Astrocyte (in vitro differentiated cells and primary cell): Measurements from ENCODE around the gene EXOC3. TPM values are rescaled to one million over a fixed set of nuclear protein-coding genes. Genes with fewer than 3 reads are reported as not detected.
"Not testable (repeated sequence)": the region's sequence is repeated elsewhere in the genome, so short reads cannot be mapped to it uniquely, and the experiment has no call there.

ENCODE experiments used
- DNase-seq: peaks from one replicate; pipeline ENCODE4 v3.0.0-alpha.2; 2010; ENCODE audit warnings: low read depth
- FAIRE-seq: peaks from 2 replicates; lab custom pipeline; 2011; peaks lifted over from hg19 to GRCh38; lab: Jason Lieb, UNC
- H2AFZ ChIP-seq: 2 replicates; pipeline ENCODE4 v1.6.0; 2012; ENCODE audit warnings: low read depth, low read length, inconsistent platforms
- H3K27ac ChIP-seq: 2 replicates; pipeline ENCODE4 v1.5.1; 2011; ENCODE audit warnings: low read depth, low read length, inconsistent platforms
- H3K27me3 ChIP-seq: 2 replicates; pipeline ENCODE4 v1.6.0; 2011; ENCODE audit warnings: low read length, inconsistent platforms; ENCODE audit not compliant: insufficient read depth
- H3K36me3 ChIP-seq: 2 replicates; pipeline ENCODE4 v1.5.1; 2011; ENCODE audit warnings: low read length, inconsistent platforms; ENCODE audit not compliant: insufficient read depth
- H3K4me1 ChIP-seq: 2 replicates; pipeline ENCODE4 v1.5.1; 2011; ENCODE audit warnings: low read length, inconsistent platforms; ENCODE audit not compliant: insufficient read depth
- H3K4me2 ChIP-seq: 2 replicates; pipeline ENCODE4 v1.6.0; 2012; ENCODE audit warnings: low read length, inconsistent platforms
- H3K4me3 ChIP-seq: 2 replicates; pipeline ENCODE4 v1.5.1; 2011; ENCODE audit warnings: low read depth, mild to moderate bottlenecking, low read length, inconsistent platforms; ENCODE audit not compliant: insufficient read depth
- H3K79me2 ChIP-seq: 2 replicates; pipeline ENCODE4 v1.6.0; 2012; ENCODE audit warnings: mild to moderate bottlenecking, low read length, inconsistent platforms; ENCODE audit not compliant: insufficient read depth
- H3K9ac ChIP-seq: 2 replicates; pipeline ENCODE4 v1.6.0; 2012; ENCODE audit warnings: mild to moderate bottlenecking, low read length, inconsistent platforms
- H3K9me3 ChIP-seq: 2 replicates; pipeline ENCODE4 v1.5.1; 2012; ENCODE audit warnings: low read depth, mild to moderate bottlenecking, low read length, inconsistent platforms; ENCODE audit not compliant: insufficient read depth
- H4K20me1 ChIP-seq: 2 replicates; pipeline ENCODE4 v1.6.0; 2012; ENCODE audit warnings: low read length, inconsistent platforms; ENCODE audit not compliant: insufficient read depth
- H3K27ac Mint-ChIP-seq: one replicate; pipeline ENCODE4 v1.8.0; 2021; ENCODE audit warnings: mild to moderate bottlenecking, mixed read lengths; ENCODE audit not compliant: unreplicated experiment
- H3K27me3 Mint-ChIP-seq: one replicate; pipeline ENCODE4 v1.8.0; 2021; ENCODE audit warnings: low read depth, mixed read lengths; ENCODE audit not compliant: unreplicated experiment
- H3K36me3 Mint-ChIP-seq: one replicate; pipeline ENCODE4 v1.8.0; 2021; ENCODE audit warnings: low read depth, mixed read lengths; ENCODE audit not compliant: unreplicated experiment
- H3K4me1 Mint-ChIP-seq: one replicate; pipeline ENCODE4 v1.8.0; 2021; ENCODE audit warnings: low read depth, mixed read lengths; ENCODE audit not compliant: unreplicated experiment
- H3K4me3 Mint-ChIP-seq: one replicate; pipeline ENCODE4 v1.8.0; 2021; ENCODE audit warnings: mild to moderate bottlenecking, moderate library complexity, mixed read lengths; ENCODE audit not compliant: unreplicated experiment
- H3K9me3 Mint-ChIP-seq: one replicate; pipeline ENCODE4 v1.8.0; 2021; ENCODE audit warnings: mild to moderate bottlenecking, mixed read lengths; ENCODE audit not compliant: unreplicated experiment
- CTCF ChIP-seq: IDR thresholded peaks from 2 replicates; pipeline ENCODE4 v1.5.1; 2011; ENCODE audit warnings: low read depth, mild to moderate bottlenecking, inconsistent platforms, low read length, moderate library complexity; ENCODE audit not compliant: insufficient read depth
- EZH2 ChIP-seq: IDR thresholded peaks from 2 replicates; pipeline ENCODE4 v1.6.1; 2012; ENCODE audit warnings: mild to moderate bottlenecking, low read length, inconsistent platforms; ENCODE audit not compliant: insufficient read depth
- total RNA-seq: library from RNA; stranded (reverse); gene quantifications from 2 replicates; pipeline ENCODE4 v1.2.1, GENCODE V29; 2021

EXOC3 gene
- total RNA-seq, 1 donor from 2014 or later: 37.9 TPM

GRCh38 chr5:411728-412127 lies 31.2 kb upstream of the EXOC3 start:
- H3K4me1 Mint-ChIP-seq: peaks cover 22% of the 10 kb centered on the region
- no peak overlapping the region for H2AFZ ChIP-seq

GRCh38 chr5:414991-415927 lies 27.7 kb upstream of the EXOC3 start:
- Mint-ChIP-seq H3K27ac (peak overlapping the region; percentile 34), H3K4me1 (peaks cover 27% of the 10 kb centered on the region)
- not testable (repeated sequence) for H3K4me1 ChIP-seq, H4K20me1 ChIP-seq, DNase-seq, H3K4me3 Mint-ChIP-seq, H3K27ac ChIP-seq, H3K27me3 Mint-ChIP-seq, H3K27me3 ChIP-seq, H3K36me3 Mint-ChIP-seq, H3K79me2 ChIP-seq, H3K4me3 ChIP-seq, H3K36me3 ChIP-seq, H2AFZ ChIP-seq, FAIRE-seq, H3K9me3 ChIP-seq, H3K4me2 ChIP-seq, H3K9me3 Mint-ChIP-seq
- H3K9ac ChIP-seq: peak overlapping the region; percentile 23

More at GRCh38 chr5:411728-412127, 31.2 kb upstream of the EXOC3 start:
- Mint-ChIP-seq H3K4me3 (no peak overlapping the region), H3K36me3 (peaks cover 2% of the 10 kb centered on the region), H3K27me3 (peaks cover 1% of the 10 kb centered on the region), H3K27ac (no peak overlapping the region), H3K9me3 (peaks cover 1% of the 10 kb centered on the region)
- Histone ChIP-seq H3K79me2 (peaks cover 3% of the 10 kb centered on the region), H4K20me1 (no peaks in the 10 kb centered on the region), H3K27ac (no peak overlapping the region), H3K4me3 (no peak overlapping the region), H3K27me3 (no peaks in the 10 kb centered on the region), H3K4me2 (no peak overlapping the region), H3K4me1 (no peaks in the 10 kb centered on the region), H3K36me3 (no peaks in the 10 kb centered on the region), H3K9me3 (no peaks in the 10 kb centered on the region), H3K9ac (no peak overlapping the region)
- no peak for FAIRE-seq
- TF ChIP-seq EZH2 (no peak), CTCF (no peak)
- no peak for DNase-seq

- Histone ChIP-seq H4K20me1 (peaks cover 3% of the 10 kb centered on the region), H3K79me2 (peaks cover 3% of the 10 kb centered on the region), H3K9me3 (no peaks in the 10 kb centered on the region), H3K27me3 (no peaks in the 10 kb centered on the region), H3K4me1 (no peaks in the 10 kb centered on the region), H3K4me2 (no peak overlapping the region), H3K36me3 (no peaks in the 10 kb centered on the region), H2AFZ (no peak overlapping the region), H3K4me3 (no peak overlapping the region), H3K27ac (no peak overlapping the region), H3K9ac (no peak overlapping the region)
- DNase-seq (no peak), FAIRE-seq (no peak)
- peaks cover 1% of the 10 kb centered on the region for H3K9me3 Mint-ChIP-seq
- H3K36me3 Mint-ChIP-seq: peaks cover 6% of the 10 kb centered on the region
- no peaks in the 10 kb centered on the region for H3K27me3 Mint-ChIP-seq
- H3K4me3 Mint-ChIP-seq: no peak overlapping the region
- no peak for TF ChIP-seq CTCF
- no peak for TF ChIP-seq EZH2
- no peak overlapping the region for H3K27ac Mint-ChIP-seq
- peaks cover 27% of the 10 kb centered on the region for H3K4me1 Mint-ChIP-seq
Measured at GRCh38 chr5:415928-416635, 26.9 kb upstream of the EXOC3 start.
